IMR-90 (cell line): ENCODE data around the gene RAB20. TPM values are rescaled to one million over a fixed set of nuclear protein-coding genes. Genes with fewer than 3 reads are reported as not detected.

ENCODE experiments used
- ATAC-seq: fragments of 200-7000 bp; cut with Tn5 transposase; 2 replicates; pipeline ENCODE4 v1.9.1; 2020; ENCODE audit warnings: low read depth, mild to moderate bottlenecking, moderate library complexity
- BruUV-seq: library from RNA; stranded (reverse); fragments of 400-500 nt; replicated peaks from 2 replicates; lab custom pipeline; 2021; lab: Mats Ljungman, UMichigan
- CTCF ChIA-PET: fragments of 300-600 bp; formaldehyde crosslinking; extraction: SDS; loops from one replicate; lab custom pipeline; 2021; ENCODE audit warnings: antibody characterized with exemption; lab: Yijun Ruan, JAX
- POLR2A ChIA-PET: fragments of 300-600 bp; sonication (Branson Sonifier 250); formaldehyde crosslinking; loops from one replicate; lab custom pipeline; 2022; ENCODE audit warnings: antibody characterized with exemption; ENCODE audit not compliant: unreplicated experiment; lab: Charles Lee
- DNase-seq: peaks from one replicate; pipeline ENCODE4 v3.0.0; 2013
- H2AFZ ChIP-seq: replicated peaks from 2 replicates; pipeline ENCODE3; 2013; ENCODE audit warnings: low read length, mild to moderate bottlenecking; ENCODE audit not compliant: poor library complexity
- H2AK5ac ChIP-seq: 2 replicates; pipeline ENCODE4 v1.6.1; 2013; ENCODE audit warnings: low read depth, low read length, inconsistent platforms
- H2AK9ac ChIP-seq: replicated peaks from 2 replicates; pipeline ENCODE3; 2013; ENCODE audit warnings: mild to moderate bottlenecking, low read depth, low read length, moderate library complexity; ENCODE audit not compliant: poor library complexity
- H2BK120ac ChIP-seq: 2 replicates; pipeline ENCODE4 v1.6.1; 2013; ENCODE audit warnings: low read depth, low read length, inconsistent platforms
- H2BK15ac ChIP-seq: 3 replicates; pipeline ENCODE4 v1.6.1; 2013; ENCODE audit warnings: low read depth, low read length, inconsistent platforms
- H2BK20ac ChIP-seq: 2 replicates; pipeline ENCODE4 v1.6.1; 2013; ENCODE audit warnings: low read depth, mild to moderate bottlenecking, inconsistent platforms, low read length, moderate library complexity
- H2BK5ac ChIP-seq: 2 replicates; pipeline ENCODE4 v1.6.1; 2013; ENCODE audit warnings: mild to moderate bottlenecking, low read depth, low read length, inconsistent platforms; ENCODE audit not compliant: poor library complexity, severe bottlenecking
- H3K14ac ChIP-seq: replicated peaks from 2 replicates; pipeline ENCODE4 v1.6.1; 2013; ENCODE audit warnings: low read depth, low read length, inconsistent platforms
- H3K18ac ChIP-seq: 2 replicates; pipeline ENCODE4 v1.6.1; 2013; ENCODE audit warnings: low read depth, low read length, control low read depth
- H3K23ac ChIP-seq: 2 replicates; pipeline ENCODE4 v1.6.1; 2013; ENCODE audit warnings: low read depth, low read length, inconsistent platforms
- H3K27ac ChIP-seq: 2 replicates; pipeline ENCODE4 v1.5.1; 2013; ENCODE audit warnings: mild to moderate bottlenecking, control low read depth, low read length; ENCODE audit not compliant: insufficient read depth
- H3K27me3 ChIP-seq: 2 replicates; pipeline ENCODE4 v1.6.1; 2013; ENCODE audit warnings: low read length; ENCODE audit not compliant: control insufficient read depth, insufficient read depth
- H3K36me3 ChIP-seq: 2 replicates; pipeline ENCODE4 v1.6.1; 2013; ENCODE audit warnings: low read length, mixed read lengths; ENCODE audit not compliant: control insufficient read depth, insufficient read depth
- H3K4ac ChIP-seq: 2 replicates; pipeline ENCODE4 v1.6.1; 2013; ENCODE audit warnings: low read depth, low read length, inconsistent platforms
- H3K4me1 ChIP-seq: 2 replicates; pipeline ENCODE4 v1.6.1; 2013; ENCODE audit warnings: low read length, mixed read lengths; ENCODE audit not compliant: control insufficient read depth, insufficient read depth
- H3K4me2 ChIP-seq: 2 replicates; pipeline ENCODE4 v1.6.1; 2013; ENCODE audit warnings: low read depth, mild to moderate bottlenecking, control low read depth, low read length, moderate library complexity
- H3K4me3 ChIP-seq: 2 replicates; pipeline ENCODE4 v1.5.1; 2013; ENCODE audit warnings: low read depth, mild to moderate bottlenecking, control low read depth, low read length, moderate library complexity; ENCODE audit not compliant: insufficient read depth
- H3K56ac ChIP-seq: 2 replicates; pipeline ENCODE4 v1.6.1; 2013; ENCODE audit warnings: low read length, inconsistent platforms; ENCODE audit not compliant: insufficient read depth; ENCODE audit errors: extremely low read depth
- H3K79me1 ChIP-seq, 2 experiments: 2 replicates each; pipeline ENCODE4 v1.6.1; 2013; ENCODE audit warnings: low read length in 2 of 2, inconsistent platforms in 1 of 2, low read depth in 1 of 2
- H3K9ac ChIP-seq: 2 replicates; pipeline ENCODE4 v1.6.1; 2013; ENCODE audit warnings: low read depth, low read length, control low read depth
- H3K9me1 ChIP-seq: 2 replicates; pipeline ENCODE4 v1.6.1; 2013; ENCODE audit warnings: low read length, inconsistent platforms; ENCODE audit not compliant: insufficient read depth
- H3K9me3 ChIP-seq: 2 replicates; pipeline ENCODE4 v1.6.1; 2013; ENCODE audit warnings: low read length; ENCODE audit not compliant: control insufficient read depth, insufficient read depth
- H4K20me1 ChIP-seq: 2 replicates; pipeline ENCODE4 v1.6.1; 2013; ENCODE audit warnings: low read length, inconsistent platforms; ENCODE audit not compliant: insufficient read depth
- H4K5ac ChIP-seq: 2 replicates; pipeline ENCODE4 v1.6.1; 2013; ENCODE audit warnings: mild to moderate bottlenecking, low read depth, low read length, control low read depth
- H4K8ac ChIP-seq, 2 experiments: 2 replicates each; pipeline ENCODE4 v1.6.1; 2013; ENCODE audit warnings: low read depth in 2 of 2, low read length in 2 of 2, control low read depth in 1 of 2, inconsistent platforms in 1 of 2
- H4K91ac ChIP-seq: 2 replicates; pipeline ENCODE4 v1.6.1; 2013; ENCODE audit warnings: low read depth, low read length, inconsistent platforms; ENCODE audit not compliant: insufficient read depth
- BHLHE40 ChIP-seq: fragments of 150-350 bp; IDR thresholded peaks from 2 replicates; pipeline ENCODE4 v1.6.1; 2016; ENCODE audit warnings: mild to moderate bottlenecking, low read depth, low read length
- CHD1 ChIP-seq: IDR thresholded peaks from 2 replicates; pipeline ENCODE4 v1.6.1; 2012; ENCODE audit warnings: low read depth, low read length, improper control_type of control experiment
- FOS ChIP-seq: fragments of 150-350 bp; IDR thresholded peaks from 2 replicates; pipeline ENCODE4 v1.6.1; 2016; ENCODE audit warnings: low read depth, low read length
- MAZ ChIP-seq: IDR thresholded peaks from 2 replicates; pipeline ENCODE4 v1.6.1; 2012; ENCODE audit warnings: low read depth, mild to moderate bottlenecking, low read length, improper control_type of control experiment, moderate library complexity, borderline replicate concordance
- MXI1 ChIP-seq: IDR thresholded peaks from 2 replicates; pipeline ENCODE4 v1.6.1; 2012; ENCODE audit warnings: low read depth, mild to moderate bottlenecking, low read length, moderate library complexity, borderline replicate concordance
- NFE2L2 ChIP-seq: fragments of 150-350 bp; IDR thresholded peaks from 2 replicates; pipeline ENCODE4 v1.6.1; 2016; ENCODE audit warnings: low read depth, mild to moderate bottlenecking, low read length
- POLR2A ChIP-seq: IDR thresholded peaks from 2 replicates; pipeline ENCODE4 v1.6.1; 2012; ENCODE audit warnings: mild to moderate bottlenecking, low read depth, low read length
- RAD21 ChIP-seq: IDR thresholded peaks from 2 replicates; pipeline ENCODE4 v1.6.1; 2012; ENCODE audit warnings: low read length, improper control_type of control experiment
- RCOR1 ChIP-seq: IDR thresholded peaks from 2 replicates; pipeline ENCODE4 v1.6.1; 2012; ENCODE audit warnings: mild to moderate bottlenecking, low read length, improper control_type of control experiment; ENCODE audit not compliant: insufficient replicate concordance
- RFX5 ChIP-seq: IDR thresholded peaks from 2 replicates; pipeline ENCODE4 v1.8.0; 2012; ENCODE audit warnings: low read depth, mild to moderate bottlenecking, low read length, moderate library complexity
- SMC3 ChIP-seq: fragments of 150-350 bp; IDR thresholded peaks from 2 replicates; pipeline ENCODE4 v1.6.1; 2016; ENCODE audit warnings: low read depth, mild to moderate bottlenecking, antibody characterized with exemption, low read length, moderate library complexity
- WGBS, 2 experiments: methylation state at CpG; one replicate each; pipeline versions ENCODE4 v1.1.5 to v1.1.7; 2013; ENCODE audit warnings: missing lambda C conversion rate in 2 of 2; ENCODE audit not compliant: insufficient read length in 1 of 2; ENCODE audit errors: extremely low coverage in 2 of 2; 5-methylcytosine and 5-hydroxymethylcytosine counted together
- dilution Hi-C: fragments of 300-500 bp; cut with HindIII; formaldehyde crosslinking; loops from one replicate; pipeline ENCODE4 v1.14.3; 2018; ENCODE audit warnings: low sequenced_read_pairs; ENCODE audit not compliant: unreplicated experiment
- in situ Hi-C: fragments of 300-500 bp; cut with MboI; formaldehyde crosslinking; loops from 3 replicates; pipeline ENCODE4 v1.14.3; 2019; ENCODE audit warnings: low sequenced_read_pairs, inconsistent platforms, mixed read lengths
- intact Hi-C: fragments of 100-400 bp; cut with micrococcal nuclease; formaldehyde crosslinking; loops from 2 replicates; pipeline ENCODE4 v1.10.0; 2022
- polyA plus RNA-seq, 3 experiments: library from polyadenylated mRNA; depleted of rRNA; stranded (reverse); fragments of >200 nt; gene quantifications; 2 replicates each; pipeline ENCODE4 v1.2.3, GENCODE V29; 2012; ENCODE audit warnings: low replicate concordance in 1 of 3
- total RNA-seq: library from RNA; depleted of rRNA; stranded (reverse); fragments of >200 nt; gene quantifications from 2 replicates; pipeline ENCODE4 v1.2.3, GENCODE V29; 2012
- TF ChIP-seq, protein P1 (sequence below): fragments of 150-350 bp; IDR thresholded peaks from 2 replicates; pipeline ENCODE4 v1.6.1; 2017; ENCODE audit warnings: mild to moderate bottlenecking, antibody characterized with exemption, low read length, low read depth
- TF ChIP-seq, protein P2 (sequence below): fragments of 150-350 bp; IDR thresholded peaks from 2 replicates; pipeline ENCODE4 v1.6.1; 2016; ENCODE audit warnings: low read depth, mild to moderate bottlenecking, low read length, moderate library complexity, borderline replicate concordance
- TF ChIP-seq, protein P3 (sequence below): conservative IDR thresholded peaks from 2 replicates; pipeline ENCODE4 v1.5.1; 2012; ENCODE audit warnings: mild to moderate bottlenecking, low read depth, low read length, improper control_type of control experiment

The RAB20 gene
- total and polyA plus RNA-seq, 2 of the 4 experiments (the other 2 are of a cell fraction) = 3.8 to 5.1 TPM

- BruUV-seq = no TSS peak
- in situ Hi-C loops = no loop called here
- no peaks in the 10 kb centered on the region for H3K9me3 ChIP-seq
Measured at GRCh38 chr13:110505594-110505993, 55.9 kb downstream of the RAB20 start.

More at GRCh38 chr13:110505594-110505993, 55.9 kb downstream of the RAB20 start:
- Histone ChIP-seq H3K27ac (no peak overlapping the region), H3K79me1 (peaks cover 21 to 37% of the 10 kb centered on the region in 2 experiments), H4K5ac (no peak overlapping the region), H3K4me2 (no peak overlapping the region), H2BK120ac (no peak overlapping the region), H3K9ac (no peak overlapping the region), H4K91ac (no peak overlapping the region), H2BK15ac (no peak overlapping the region), H2BK5ac (no peak overlapping the region), H3K4ac (no peak overlapping the region), H2AK9ac (no peak overlapping the region), H3K56ac (no peak overlapping the region), H3K27me3 (no peaks in the 10 kb centered on the region), H3K14ac (no peak overlapping the region), H3K23ac (no peak overlapping the region), H3K18ac (no peak overlapping the region), H4K8ac (no peak overlapping the region), H3K36me3 (peaks cover 92% of the 10 kb centered on the region), H2AK5ac (no peak overlapping the region), H2AFZ (no peak overlapping the region), H3K4me1 (peaks cover 20% of the 10 kb centered on the region), H3K4me3 (no peak overlapping the region), H2BK20ac (no peak overlapping the region), H4K20me1 (peaks cover 9% of the 10 kb centered on the region), H3K9me1 (peaks cover 15% of the 10 kb centered on the region)
- CTCF ChIA-PET = no interaction called here
- DNase-seq = no peak
- POLR2A ChIA-PET = no interaction called here
- ATAC-seq = no peak
- WGBS, 2 experiments = 94% methylated on average over 6 of the region's 10 CpGs; no CpG with 5 or more reads in 1 of the 2 experiments
- dilution Hi-C loops (no loop called here), intact Hi-C loops (no loop called here)
- TF ChIP-seq MXI1 (no peak), CHD1 (no peak), SMC3 (no peak), FOS (no peak), POLR2A (no peak), NFE2L2 (no peak), RFX5 (no peak), RCOR1 (no peak), RAD21 (no peak), MAZ (no peak), BHLHE40 (no peak)
- TF ChIP-seq, protein P1, sequence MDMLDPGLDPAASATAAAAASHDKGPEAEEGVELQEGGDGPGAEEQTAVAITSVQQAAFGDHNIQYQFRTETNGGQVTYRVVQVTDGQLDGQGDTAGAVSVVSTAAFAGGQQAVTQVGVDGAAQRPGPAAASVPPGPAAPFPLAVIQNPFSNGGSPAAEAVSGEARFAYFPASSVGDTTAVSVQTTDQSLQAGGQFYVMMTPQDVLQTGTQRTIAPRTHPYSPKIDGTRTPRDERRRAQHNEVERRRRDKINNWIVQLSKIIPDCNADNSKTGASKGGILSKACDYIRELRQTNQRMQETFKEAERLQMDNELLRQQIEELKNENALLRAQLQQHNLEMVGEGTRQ = no peak
- TF ChIP-seq, protein P2, sequence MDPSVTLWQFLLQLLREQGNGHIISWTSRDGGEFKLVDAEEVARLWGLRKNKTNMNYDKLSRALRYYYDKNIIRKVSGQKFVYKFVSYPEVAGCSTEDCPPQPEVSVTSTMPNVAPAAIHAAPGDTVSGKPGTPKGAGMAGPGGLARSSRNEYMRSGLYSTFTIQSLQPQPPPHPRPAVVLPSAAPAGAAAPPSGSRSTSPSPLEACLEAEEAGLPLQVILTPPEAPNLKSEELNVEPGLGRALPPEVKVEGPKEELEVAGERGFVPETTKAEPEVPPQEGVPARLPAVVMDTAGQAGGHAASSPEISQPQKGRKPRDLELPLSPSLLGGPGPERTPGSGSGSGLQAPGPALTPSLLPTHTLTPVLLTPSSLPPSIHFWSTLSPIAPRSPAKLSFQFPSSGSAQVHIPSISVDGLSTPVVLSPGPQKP = no peak
- TF ChIP-seq, protein P3, sequence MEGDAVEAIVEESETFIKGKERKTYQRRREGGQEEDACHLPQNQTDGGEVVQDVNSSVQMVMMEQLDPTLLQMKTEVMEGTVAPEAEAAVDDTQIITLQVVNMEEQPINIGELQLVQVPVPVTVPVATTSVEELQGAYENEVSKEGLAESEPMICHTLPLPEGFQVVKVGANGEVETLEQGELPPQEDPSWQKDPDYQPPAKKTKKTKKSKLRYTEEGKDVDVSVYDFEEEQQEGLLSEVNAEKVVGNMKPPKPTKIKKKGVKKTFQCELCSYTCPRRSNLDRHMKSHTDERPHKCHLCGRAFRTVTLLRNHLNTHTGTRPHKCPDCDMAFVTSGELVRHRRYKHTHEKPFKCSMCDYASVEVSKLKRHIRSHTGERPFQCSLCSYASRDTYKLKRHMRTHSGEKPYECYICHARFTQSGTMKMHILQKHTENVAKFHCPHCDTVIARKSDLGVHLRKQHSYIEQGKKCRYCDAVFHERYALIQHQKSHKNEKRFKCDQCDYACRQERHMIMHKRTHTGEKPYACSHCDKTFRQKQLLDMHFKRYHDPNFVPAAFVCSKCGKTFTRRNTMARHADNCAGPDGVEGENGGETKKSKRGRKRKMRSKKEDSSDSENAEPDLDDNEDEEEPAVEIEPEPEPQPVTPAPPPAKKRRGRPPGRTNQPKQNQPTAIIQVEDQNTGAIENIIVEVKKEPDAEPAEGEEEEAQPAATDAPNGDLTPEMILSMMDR = no peak
